ENCODE data around the gene ARRDC5. TPM values are rescaled to one million over a fixed set of nuclear protein-coding genes. Genes with fewer than 3 reads are reported as not detected.
A peak's percentile ranks its signal among the peaks of the same experiment; 100 is the strongest.

Gene ARRDC5
- total RNA-seq, 1 donor from 2014 or later, result 0.98 TPM

GRCh38 chr19:4923276-4923747 lies 20.6 kb upstream of the ARRDC5 start:
- H3K27me3 ChIP-seq, result no peaks in the 10 kb centered on the region
- TF ChIP-seq POLR2A (IDR thresholded peaks at IDR 0.05), result no peak
- TF ChIP-seq CTCF (IDR thresholded peaks at IDR 0.05), result no peak
- TF ChIP-seq POLR2AphosphoS5 (IDR thresholded peaks at IDR 0.05; ENCODE audit: insufficient read depth in 1 of 2, low read depth in 1 of 2), result no peak
- intact Hi-C loops (cut with DNase I), result no loop called here

GRCh38 chr19:4922530-4923275 lies 20.0 kb upstream of the ARRDC5 start:
- no peak overlapping the region for H3K4me3 ChIP-seq
- H3K27me3 ChIP-seq, result no peaks in the 10 kb centered on the region
- no peak overlapping the region for H3K27ac ChIP-seq
- DNase-seq (ENCODE audit: extremely low spot score in 2 of 2), result no peak
- TF ChIP-seq CTCF (IDR thresholded peaks at IDR 0.05) (no peak), POLR2A (IDR thresholded peaks at IDR 0.05) (no peak), POLR2AphosphoS5 (IDR thresholded peaks at IDR 0.05; ENCODE audit: insufficient read depth in 1 of 2, low read depth in 1 of 2) (no peak)
- H3K36me3 ChIP-seq, result no peaks in the 10 kb centered on the region
- H3K4me1 ChIP-seq, result no peaks in the 10 kb centered on the region
- no peaks in the 10 kb centered on the region for H3K9me3 ChIP-seq
- intact Hi-C loops (cut with DNase I), result no loop called here

More at GRCh38 chr19:4923276-4923747, 20.6 kb upstream of the ARRDC5 start:
- H3K4me1 ChIP-seq, result no peaks in the 10 kb centered on the region
- no peaks in the 10 kb centered on the region for H3K9me3 ChIP-seq
- no peak overlapping the region for H3K27ac ChIP-seq
- no peaks in the 10 kb centered on the region for H3K36me3 ChIP-seq
- H3K4me3 ChIP-seq, result no peak overlapping the region
- no peak for DNase-seq (ENCODE audit: extremely low spot score in 2 of 2)

- Histone ChIP-seq H3K27ac (peak overlapping the region; percentile 70), H3K4me1 (peaks cover 33% of the 10 kb centered on the region), H3K27me3 (no peaks in the 10 kb centered on the region), H3K4me3 (peak overlapping the region; percentile 13 to 19), H3K36me3 (no peaks in the 10 kb centered on the region), H3K9me3 (no peaks in the 10 kb centered on the region)
- TF ChIP-seq POLR2AphosphoS5 (IDR thresholded peaks at IDR 0.05; ENCODE audit: insufficient read depth in 1 of 2, low read depth in 1 of 2) (peak in 1 of 2 donors; percentile 36), POLR2A (IDR thresholded peaks at IDR 0.05) (no peak)
- no peak for DNase-seq (ENCODE audit: extremely low spot score in 2 of 2)
- intact Hi-C loops (cut with DNase I), result no loop called here
Observed at GRCh38 chr19:4916292-4917082, 13.8 kb upstream of the ARRDC5 start.

GRCh38 chr19:4914736-4915501 lies 12.2 kb upstream of the ARRDC5 start:
- peak overlapping the region in 1 of 2 donors; percentile 19 for H3K4me3 ChIP-seq

More at GRCh38 chr19:4914736-4915501, 12.2 kb upstream of the ARRDC5 start:
- intact Hi-C loops (cut with DNase I), result loop anchor here (5.0 kb wide), 2 partner anchors 48 to 103 kb away; partner anchors contain the start of gene PLIN3
- no peak for DNase-seq (ENCODE audit: extremely low spot score in 2 of 2)
- H3K36me3 ChIP-seq, result no peaks in the 10 kb centered on the region
- TF ChIP-seq POLR2AphosphoS5 (IDR thresholded peaks at IDR 0.05; ENCODE audit: insufficient read depth in 1 of 2, low read depth in 1 of 2) (peak in 1 of 2 donors; percentile 62), CTCF (IDR thresholded peaks at IDR 0.05) (no peak)
- H3K9me3 ChIP-seq, result no peaks in the 10 kb centered on the region
- H3K27me3 ChIP-seq, result no peaks in the 10 kb centered on the region
- H3K27ac ChIP-seq, result peak overlapping the region; percentile 70
- peaks cover 45% of the 10 kb centered on the region for H3K4me1 ChIP-seq
